ENCODE data around the gene HOXB6. TPM values are rescaled to one million over a fixed set of nuclear protein-coding genes. Genes with fewer than 3 reads are reported as not detected.

HOXB6 gene
- total and polyA plus RNA-seq, 3 experiments from 2014 or later, result 0.22 to 0.37 TPM; not detected in 1

DNA sequence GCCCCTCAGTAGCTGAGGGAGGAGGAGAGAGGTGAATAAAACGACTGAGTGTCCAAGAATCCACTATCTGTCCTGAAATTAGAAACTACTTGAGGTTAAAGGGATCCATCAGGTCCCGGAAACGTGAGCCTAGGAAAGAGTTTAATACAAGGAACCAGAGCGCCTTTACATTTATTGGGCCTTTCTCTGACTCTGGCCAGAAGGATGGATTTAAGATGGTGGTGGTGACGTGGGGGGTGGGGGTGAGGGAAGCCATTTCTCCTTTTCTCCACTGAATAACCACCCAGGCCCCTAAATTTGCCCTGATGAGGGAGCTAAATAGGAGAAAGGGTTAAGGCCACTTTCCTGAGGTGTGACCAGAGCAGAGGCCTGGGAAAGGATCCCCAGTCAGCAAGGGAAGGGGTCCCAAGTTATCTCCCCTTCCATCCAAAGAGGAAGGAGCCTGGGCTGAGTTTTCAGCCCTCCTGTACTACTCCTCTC, 22.4 kb upstream of the HOXB6 start:
- Histone ChIP-seq H3K36me3 (ENCODE audit: insufficient read depth, low read length) (no peaks in the 10 kb centered on the region), H3K9me3 (ENCODE audit: low read length) (no peaks in the 10 kb centered on the region), H3K4me1 (ENCODE audit: insufficient read depth, low read length) (peaks cover 21% of the 10 kb centered on the region), H3K4me3 (ENCODE audit: low read length) (peak overlapping the region; percentile 20), H3K27me3 (ENCODE audit: insufficient read depth, low read length, poor library complexity, severe bottlenecking) (peaks cover 80% of the 10 kb centered on the region), H3K27ac (ENCODE audit: low read depth, low read length) (peak overlapping the region; percentile 77)
- Mint-ChIP-seq H3K4me3 (peak overlapping the region; percentile 76 to 93 (median 87)), H3K4me1 (peaks cover 6 to 21% (median 12%) of the 10 kb centered on the region in 3 donors), H3K36me3 (no peaks in the 10 kb centered on the region), H3K27me3 (peaks cover 59 to 91% of the 10 kb centered on the region in 2 donors), H3K9me3 (peaks cover 0 to 5% (median 0%) of the 10 kb centered on the region in 5 donors), H3K27ac (peak overlapping the region in 4 of 8 donors; percentile 7 to 77 (median 52))
- ChIA-PET POLR2A (interaction anchor here (0.5 kb wide), 1 partner anchor 984 kb away, joined by 3 read pairs; no protein-coding TSS in a partner anchor), CTCF (interaction anchor here (1.1 to 1.6 kb wide), 4 partner anchors 8 to 678 kb away, joined by 3 to 5 read pairs (median 4); no protein-coding TSS in a partner anchor)
- no peak for DNase-seq

DNA sequence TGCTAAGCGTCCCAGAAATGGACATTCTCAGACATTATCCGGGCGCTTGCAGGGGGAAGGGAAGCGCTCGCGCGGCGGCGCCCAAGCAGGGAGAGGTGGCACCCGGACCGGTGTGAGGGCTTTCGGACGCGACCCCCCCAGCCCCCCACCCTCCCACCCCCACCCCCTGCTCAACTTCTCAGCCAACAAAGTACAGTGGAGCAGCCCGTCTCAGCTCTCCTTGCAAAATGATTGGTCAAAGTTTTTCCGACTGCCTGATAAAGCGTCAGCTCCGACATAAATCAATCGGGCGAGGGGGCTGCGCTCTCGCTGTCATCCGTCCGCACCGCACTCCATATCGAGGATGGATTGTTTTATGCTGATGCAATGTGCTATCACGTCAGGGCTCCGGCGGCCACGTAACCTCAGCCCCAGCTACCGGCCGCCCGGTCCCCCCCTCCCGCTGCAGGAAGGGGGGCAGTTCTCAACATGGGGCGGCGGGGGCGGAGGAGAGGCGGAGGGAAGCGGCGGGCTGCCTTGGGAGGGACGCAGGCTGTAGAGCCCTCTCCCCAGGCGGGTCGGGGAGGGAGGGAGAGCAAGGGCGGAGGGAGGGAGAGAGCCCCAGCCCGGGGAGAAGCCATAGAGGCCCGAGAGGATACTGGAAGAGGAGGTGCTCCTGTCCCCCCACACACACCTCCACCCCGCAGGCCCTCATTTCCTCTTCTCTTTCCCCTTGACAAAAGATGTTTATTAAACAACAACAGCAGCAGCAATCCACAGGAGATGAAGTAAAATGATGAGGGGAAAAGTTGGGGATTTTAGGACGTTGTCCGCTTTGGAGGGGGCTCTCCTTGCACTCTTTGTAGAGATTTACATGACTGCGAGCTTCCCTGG, 21.7 kb upstream of the HOXB6 start, which contains the start of gene HOXB9:
Gene HOXB9, minus strand, starts transcription at position 114 of the 873 bp plus-strand sequence. Its CDS starts 89 bp downstream, at position 25.
- Histone ChIP-seq H3K27me3 (ENCODE audit: insufficient read depth, low read length, poor library complexity, severe bottlenecking) (peaks cover 80% of the 10 kb centered on the region), H3K4me1 (ENCODE audit: insufficient read depth, low read length) (peaks cover 21% of the 10 kb centered on the region), H3K4me3 (ENCODE audit: low read length) (peak within 1 kb of the TSS; percentile 41), H3K27ac (ENCODE audit: low read depth, low read length) (peak within 1 kb of the TSS; percentile 79), H3K36me3 (ENCODE audit: insufficient read depth, low read length) (no peaks in the 10 kb centered on the region), H3K9me3 (ENCODE audit: low read length) (no peaks in the 10 kb centered on the region)
- H3K27me3 Mint-ChIP-seq, result peaks cover 58 to 91% of the 10 kb centered on the region in 2 donors
- H3K4me1 Mint-ChIP-seq, result peaks cover 6 to 21% (median 12%) of the 10 kb centered on the region in 3 donors
- ChIA-PET CTCF (interaction anchor here (0.7 to 5.8 kb wide), 8 partner anchors 8 to 677 kb away, joined by 3 to 25 read pairs (median 4); partner anchors contain the start of gene HOXB5), POLR2A (interaction anchor here (0.6 kb wide), 1 partner anchor 153 kb away, joined by 4 read pairs; no protein-coding TSS in a partner anchor)
- peak within 1 kb of the TSS; percentile 76 to 93 (median 87) for H3K4me3 Mint-ChIP-seq
- no peaks in the 10 kb centered on the region for H3K36me3 Mint-ChIP-seq
- peaks cover 0 to 5% (median 0%) of the 10 kb centered on the region in 5 donors for H3K9me3 Mint-ChIP-seq
- DNase-seq, result peak in 4 of 5 donors; percentile 40 to 66 (median 50)
- peak within 1 kb of the TSS; percentile 47 to 93 (median 72) for H3K27ac Mint-ChIP-seq

- ChIA-PET CTCF (interaction anchor here (0.7 to 5.8 kb wide), 7 partner anchors 8 to 590 kb away, joined by 3 to 25 read pairs (median 4); partner anchors contain the start of gene HOXB5), POLR2A (interaction anchor here (0.6 kb wide), 1 partner anchor 154 kb away, joined by 4 read pairs; no protein-coding TSS in a partner anchor)
- Histone ChIP-seq H3K4me1 (ENCODE audit: insufficient read depth, low read length) (peaks cover 21% of the 10 kb centered on the region), H3K36me3 (ENCODE audit: insufficient read depth, low read length) (no peaks in the 10 kb centered on the region), H3K4me3 (ENCODE audit: low read length) (peak overlapping the region; percentile 41), H3K9me3 (ENCODE audit: low read length) (no peaks in the 10 kb centered on the region), H3K27me3 (ENCODE audit: insufficient read depth, low read length, poor library complexity, severe bottlenecking) (peaks cover 81% of the 10 kb centered on the region), H3K27ac (ENCODE audit: low read depth, low read length) (peak overlapping the region; percentile 79)
- Mint-ChIP-seq H3K27ac (peak overlapping the region in 3 of 8 donors; percentile 8 to 77 (median 12)), H3K9me3 (peaks cover 0 to 5% (median 0%) of the 10 kb centered on the region in 5 donors), H3K4me1 (peaks cover 6 to 21% (median 12%) of the 10 kb centered on the region in 3 donors), H3K4me3 (peak overlapping the region; percentile 76 to 91 (median 84)), H3K36me3 (no peaks in the 10 kb centered on the region), H3K27me3 (peaks cover 59 to 91% of the 10 kb centered on the region in 2 donors)
- peak in 2 of 5 donors; percentile 36 to 37 for DNase-seq
These were observed 20.9 kb upstream of the HOXB6 start for GRCh38 chr17:48625495-48626244.

DNA sequence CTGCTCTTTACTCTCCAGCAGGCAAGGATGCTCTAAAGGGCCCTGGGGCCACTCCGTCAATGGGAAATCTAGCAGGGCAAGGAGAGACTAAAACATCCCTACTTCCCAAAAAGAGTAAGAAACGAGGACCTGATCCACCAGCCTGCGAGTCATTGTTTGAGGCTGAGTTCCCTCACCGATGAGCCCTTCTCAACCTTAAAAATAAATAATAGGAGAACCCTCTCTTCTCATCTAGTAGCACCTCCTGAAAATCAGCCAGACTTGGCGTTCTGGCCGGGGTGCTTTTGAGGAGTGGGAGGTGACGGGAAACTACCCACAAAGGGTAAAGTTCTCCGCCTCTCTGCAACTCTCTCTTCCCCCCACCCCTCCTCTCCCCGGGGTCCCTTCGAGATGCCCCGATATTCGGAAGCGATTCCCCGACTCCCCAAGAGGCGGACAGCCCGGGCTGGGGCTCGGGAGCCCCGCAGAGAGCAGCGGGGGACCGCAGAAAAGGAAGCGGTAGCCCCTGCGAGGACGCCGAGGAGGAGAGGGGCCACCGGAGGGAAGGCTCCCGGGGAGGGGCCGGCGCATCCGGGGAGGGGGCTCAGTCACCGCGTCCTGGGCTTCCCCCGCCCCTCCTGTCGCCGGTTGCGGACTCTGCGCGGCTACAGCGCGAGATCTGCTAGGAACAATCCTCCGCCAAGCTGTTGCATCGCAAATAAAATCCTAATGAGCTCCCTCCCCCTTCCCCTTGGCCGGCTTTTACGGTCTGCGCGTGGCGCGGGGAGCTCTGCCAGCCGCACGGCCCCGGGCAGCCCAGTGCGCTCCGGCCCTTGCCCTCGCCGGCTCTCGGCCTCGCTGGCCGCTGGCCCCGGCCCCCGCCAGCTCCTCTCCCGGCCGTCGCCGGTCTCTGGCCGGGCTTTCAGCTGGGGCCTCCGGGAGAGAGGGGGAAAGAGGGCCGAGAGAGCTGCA, 20.0 kb upstream of the HOXB6 start:
- Mint-ChIP-seq H3K9me3 (peaks cover 0 to 5% (median 0%) of the 10 kb centered on the region in 5 donors), H3K27me3 (peaks cover 60 to 89% of the 10 kb centered on the region in 2 donors), H3K27ac (peak overlapping the region in 1 of 8 donors; percentile 47), H3K36me3 (no peaks in the 10 kb centered on the region), H3K4me1 (peaks cover 6 to 21% (median 12%) of the 10 kb centered on the region in 3 donors), H3K4me3 (peak overlapping the region in 6 of 7 donors; percentile 57 to 91 (median 82))
- peaks cover 83% of the 10 kb centered on the region for H3K27me3 ChIP-seq (ENCODE audit: insufficient read depth, low read length, poor library complexity, severe bottlenecking)
- no peaks in the 10 kb centered on the region for H3K9me3 ChIP-seq (ENCODE audit: low read length)
- H3K4me1 ChIP-seq (ENCODE audit: insufficient read depth, low read length), result peaks cover 21% of the 10 kb centered on the region
- CTCF ChIA-PET, result interaction anchor here (1.0 to 5.8 kb wide), 6 partner anchors 7 to 589 kb away, joined by 3 to 25 read pairs (median 4); partner anchors contain the start of gene HOXB5
- H3K36me3 ChIP-seq (ENCODE audit: insufficient read depth, low read length), result no peaks in the 10 kb centered on the region
- peak overlapping the region; percentile 41 for H3K4me3 ChIP-seq (ENCODE audit: low read length)
- POLR2A ChIA-PET, result interaction anchor here (0.6 kb wide), 2 partner anchors 15 to 577 kb away, joined by 3 read pairs; partner anchors contain the start of gene NFE2L1
- DNase-seq, result peak in 1 of 5 donors; percentile 41
- peak overlapping the region; percentile 79 for H3K27ac ChIP-seq (ENCODE audit: low read depth, low read length)

- ChIA-PET CTCF (interaction anchor here (1.3 to 5.8 kb wide), 4 partner anchors 11 to 588 kb away, joined by 3 to 25 read pairs (median 10); no protein-coding TSS in a partner anchor), POLR2A (interaction anchor here (0.5 to 0.6 kb wide), 2 partner anchors 12 to 230 kb away, joined by 3 to 4 read pairs; no protein-coding TSS in a partner anchor)
- Mint-ChIP-seq H3K9me3 (peaks cover 0 to 5% (median 0%) of the 10 kb centered on the region in 5 donors), H3K4me1 (peaks cover 9 to 26% (median 14%) of the 10 kb centered on the region in 3 donors), H3K27ac (peak overlapping the region in 1 of 8 donors; percentile 47), H3K27me3 (peaks cover 65 to 89% of the 10 kb centered on the region in 2 donors), H3K36me3 (no peaks in the 10 kb centered on the region), H3K4me3 (peak overlapping the region in 3 of 7 donors; percentile 18 to 55 (median 46))
- Histone ChIP-seq H3K36me3 (ENCODE audit: insufficient read depth, low read length) (no peaks in the 10 kb centered on the region), H3K9me3 (ENCODE audit: low read length) (no peaks in the 10 kb centered on the region), H3K27ac (ENCODE audit: low read depth, low read length) (peak overlapping the region; percentile 79), H3K4me1 (ENCODE audit: insufficient read depth, low read length) (peaks cover 21% of the 10 kb centered on the region), H3K4me3 (ENCODE audit: low read length) (no peak overlapping the region), H3K27me3 (ENCODE audit: insufficient read depth, low read length, poor library complexity, severe bottlenecking) (peaks cover 82% of the 10 kb centered on the region)
- no peak for DNase-seq
These were observed 19.3 kb upstream of the HOXB6 start for GRCh38 chr17:48624118-48624517.

GRCh38 chr17:48623583-48623982, 18.8 kb upstream of the HOXB6 start:
- H3K27me3 ChIP-seq (ENCODE audit: insufficient read depth, low read length, poor library complexity, severe bottlenecking), result peaks cover 82% of the 10 kb centered on the region
- Mint-ChIP-seq H3K4me3 (peak overlapping the region in 2 of 7 donors; percentile 18 to 48), H3K4me1 (peaks cover 14 to 30% (median 19%) of the 10 kb centered on the region in 3 donors), H3K36me3 (no peaks in the 10 kb centered on the region), H3K27me3 (peaks cover 67 to 89% of the 10 kb centered on the region in 2 donors), H3K9me3 (peaks cover 0 to 5% (median 0%) of the 10 kb centered on the region in 5 donors), H3K27ac (no peak overlapping the region)
- no peaks in the 10 kb centered on the region for H3K36me3 ChIP-seq (ENCODE audit: insufficient read depth, low read length)
- ChIA-PET POLR2A (interaction anchor here (0.6 kb wide), 1 partner anchor 230 kb away, joined by 4 read pairs; no protein-coding TSS in a partner anchor), CTCF (interaction anchor here (1.3 to 5.8 kb wide), 4 partner anchors 9 to 27 kb away, joined by 3 to 25 read pairs (median 10); no protein-coding TSS in a partner anchor)
- no peak overlapping the region for H3K4me3 ChIP-seq (ENCODE audit: low read length)
- no peak for DNase-seq
- peaks cover 27% of the 10 kb centered on the region for H3K4me1 ChIP-seq (ENCODE audit: insufficient read depth, low read length)
- H3K9me3 ChIP-seq (ENCODE audit: low read length), result no peaks in the 10 kb centered on the region
- H3K27ac ChIP-seq (ENCODE audit: low read depth, low read length), result peak overlapping the region; percentile 79
